BJ (cell line): ENCODE measurements around the gene SNX14. TPM values are rescaled to one million over a fixed set of nuclear protein-coding genes. Genes with fewer than 3 reads are reported as not detected.

ENCODE experiments used
- polyA plus RNA-seq: library from polyadenylated mRNA; depleted of rRNA; stranded (reverse); fragments of >200 nt; gene quantifications from 2 replicates; pipeline ENCODE4 v1.2.3, GENCODE V29; 2011; rRNA removed

SNX14 gene
- polyA plus RNA-seq, 1 experiment, result 36.2 TPM

Other genes with a start within 250 kb of the SNX14 start
- 63.0 and 99.2 TPM in 2 replicates for gene NT5E, start 143.8 kb downstream of the SNX14 start, polyA plus RNA-seq
- gene SYNCRIP, start 49.0 kb upstream of the SNX14 start, polyA plus RNA-seq, result 7.6 and 20.0 TPM in 2 replicates